Activated CD4-positive, alpha-beta memory T cell treated with anti-CD3 and anti-CD28 coated beads for 36 hours (primary cell): ENCODE measurements around the gene BCAN. TPM values are rescaled to one million over a fixed set of nuclear protein-coding genes. Genes with fewer than 3 reads are reported as not detected.

Source experiments
- CTCF ChIA-PET: fragments of 350-600 bp; sonication (Branson Sonifier 250); formaldehyde crosslinking; loops from one replicate; lab custom pipeline; 2021; ENCODE audit warnings: antibody characterized with exemption, inconsistent platforms; lab: Charles Lee
- POLR2A ChIA-PET: fragments of 350-600 bp; sonication (Branson Sonifier 250); formaldehyde crosslinking; loops from one replicate; lab custom pipeline; 2021; ENCODE audit warnings: antibody characterized with exemption; lab: Charles Lee
- DNase-seq: peaks from one replicate; pipeline ENCODE4 v3.0.0-alpha.2; 2020
- H3K27ac Mint-ChIP-seq: one replicate; pipeline ENCODE4 v1.8.0; 2021; ENCODE audit warnings: mixed read lengths
- H3K27me3 Mint-ChIP-seq: one replicate; pipeline ENCODE4 v1.8.0; 2021; ENCODE audit warnings: mixed read lengths
- H3K36me3 Mint-ChIP-seq: one replicate; pipeline ENCODE4 v1.8.0; 2021; ENCODE audit warnings: mixed read lengths
- H3K4me1 Mint-ChIP-seq: one replicate; pipeline ENCODE4 v1.8.0; 2021; ENCODE audit warnings: low read depth, mixed read lengths
- H3K4me3 Mint-ChIP-seq: one replicate; pipeline ENCODE4 v1.8.0; 2021; ENCODE audit warnings: mild to moderate bottlenecking, mixed read lengths
- H3K9me3 Mint-ChIP-seq: one replicate; pipeline ENCODE4 v1.8.0; 2021; ENCODE audit warnings: mixed read lengths
- intact Hi-C: fragments of 100-400 bp; cut with micrococcal nuclease; formaldehyde crosslinking; loops from one replicate; pipeline ENCODE4 v1.15.1; 2023
- total RNA-seq, 2 experiments: library from RNA; stranded (reverse); gene quantifications; one replicate each; pipeline ENCODE4 v1.2.3, GENCODE V29; 2021

Gene BCAN
- total RNA-seq, 2 experiments from 2014 or later, result not detected

GRCh38 chr1:156664046-156664766 lies 22.3 kb downstream of the BCAN start:
- no peaks in the 10 kb centered on the region for H3K36me3 Mint-ChIP-seq
- intact Hi-C loops, result no loop called here
- ChIA-PET POLR2A (no interaction called here), CTCF (interaction anchor here (0.8 to 1.4 kb wide), 2 partner anchors 12 to 40 kb away, joined by 3 read pairs; no protein-coding TSS in a partner anchor)
- DNase-seq, result no peak
- H3K27ac Mint-ChIP-seq, result no peak overlapping the region
- H3K9me3 Mint-ChIP-seq, result no peaks in the 10 kb centered on the region
- H3K4me3 Mint-ChIP-seq, result no peak overlapping the region
- peaks cover 22% of the 10 kb centered on the region for H3K4me1 Mint-ChIP-seq
- H3K27me3 Mint-ChIP-seq, result no peaks in the 10 kb centered on the region

- CTCF ChIA-PET, result interaction anchor here (0.8 to 1.4 kb wide), 2 partner anchors 12 to 40 kb away, joined by 3 read pairs; no protein-coding TSS in a partner anchor
- no peak overlapping the region for H3K27ac Mint-ChIP-seq
- no peaks in the 10 kb centered on the region for H3K9me3 Mint-ChIP-seq
- intact Hi-C loops, result no loop called here
- POLR2A ChIA-PET, result no interaction called here
- H3K36me3 Mint-ChIP-seq, result no peaks in the 10 kb centered on the region
- no peak overlapping the region for H3K4me3 Mint-ChIP-seq
- peaks cover 16% of the 10 kb centered on the region for H3K4me1 Mint-ChIP-seq
- no peaks in the 10 kb centered on the region for H3K27me3 Mint-ChIP-seq
- DNase-seq, result no peak
Measured at GRCh38 chr1:156664767-156665411, 23.0 kb downstream of the BCAN start.

- H3K36me3 Mint-ChIP-seq, result no peaks in the 10 kb centered on the region
- ChIA-PET POLR2A (no interaction called here), CTCF (interaction anchor here (0.6 to 1.4 kb wide), 2 partner anchors 11 to 34 kb away, joined by 3 to 4 read pairs; no protein-coding TSS in a partner anchor)
- no peak overlapping the region for H3K4me3 Mint-ChIP-seq
- no peaks in the 10 kb centered on the region for H3K27me3 Mint-ChIP-seq
- no peak for DNase-seq
- intact Hi-C loops, result no loop called here
- peaks cover 11% of the 10 kb centered on the region for H3K4me1 Mint-ChIP-seq
- H3K27ac Mint-ChIP-seq, result no peak overlapping the region
- no peaks in the 10 kb centered on the region for H3K9me3 Mint-ChIP-seq
Measured at GRCh38 chr1:156665539-156665938, 23.6 kb downstream of the BCAN start.

GRCh38 chr1:156666862-156667609 lies 25.1 kb downstream of the BCAN start:
- H3K27me3 Mint-ChIP-seq, result peaks cover 5% of the 10 kb centered on the region
- ChIA-PET CTCF (interaction anchor here (0.7 to 1.5 kb wide), 3 partner anchors 40 to 224 kb away, joined by 3 to 4 read pairs (median 3); no protein-coding TSS in a partner anchor), POLR2A (no interaction called here)
- intact Hi-C loops, result no loop called here
- DNase-seq, result no peak
- no peaks in the 10 kb centered on the region for H3K9me3 Mint-ChIP-seq
- H3K4me1 Mint-ChIP-seq, result peaks cover 2% of the 10 kb centered on the region
- no peak overlapping the region for H3K4me3 Mint-ChIP-seq
- H3K36me3 Mint-ChIP-seq, result no peaks in the 10 kb centered on the region
- H3K27ac Mint-ChIP-seq, result no peak overlapping the region

- H3K4me1 Mint-ChIP-seq, result no peaks in the 10 kb centered on the region
- CTCF ChIA-PET, result interaction anchor here (0.7 to 1.5 kb wide), 2 partner anchors 41 to 43 kb away, joined by 3 to 4 read pairs; no protein-coding TSS in a partner anchor
- no peak overlapping the region for H3K4me3 Mint-ChIP-seq
- POLR2A ChIA-PET, result no interaction called here
- intact Hi-C loops, result no loop called here
- DNase-seq, result no peak
- H3K27me3 Mint-ChIP-seq, result peaks cover 9% of the 10 kb centered on the region
- no peaks in the 10 kb centered on the region for H3K36me3 Mint-ChIP-seq
- H3K9me3 Mint-ChIP-seq, result no peaks in the 10 kb centered on the region
- no peak overlapping the region for H3K27ac Mint-ChIP-seq
Measured at GRCh38 chr1:156667610-156667967, 25.7 kb downstream of the BCAN start.

GRCh38 chr1:156667968-156668709 lies 26.2 kb downstream of the BCAN start:
- intact Hi-C loops, result no loop called here
- POLR2A ChIA-PET, result no interaction called here
- no peak overlapping the region for H3K27ac Mint-ChIP-seq
- H3K4me1 Mint-ChIP-seq, result no peaks in the 10 kb centered on the region
- H3K36me3 Mint-ChIP-seq, result no peaks in the 10 kb centered on the region
- no peaks in the 10 kb centered on the region for H3K9me3 Mint-ChIP-seq
- H3K27me3 Mint-ChIP-seq, result peaks cover 9% of the 10 kb centered on the region
- H3K4me3 Mint-ChIP-seq, result no peak overlapping the region
- CTCF ChIA-PET, result interaction anchor here (0.7 to 1.5 kb wide), 2 partner anchors 41 to 44 kb away, joined by 3 to 4 read pairs; no protein-coding TSS in a partner anchor
- DNase-seq, result no peak

GRCh38 chr1:156668801-156669637 lies 27.1 kb downstream of the BCAN start:
- CTCF ChIA-PET, result interaction anchor here (1.0 kb wide), 1 partner anchor 42 kb away, joined by 3 read pairs; no protein-coding TSS in a partner anchor
- Mint-ChIP-seq H3K4me1 (no peaks in the 10 kb centered on the region), H3K9me3 (no peaks in the 10 kb centered on the region), H3K27me3 (peaks cover 9% of the 10 kb centered on the region), H3K4me3 (no peak overlapping the region), H3K36me3 (no peaks in the 10 kb centered on the region), H3K27ac (no peak overlapping the region)
- POLR2A ChIA-PET, result no interaction called here
- DNase-seq, result no peak
- intact Hi-C loops, result no loop called here

GRCh38 chr1:156669794-156670193 lies 27.9 kb downstream of the BCAN start:
- H3K27ac Mint-ChIP-seq, result no peak overlapping the region
- no peaks in the 10 kb centered on the region for H3K9me3 Mint-ChIP-seq
- no peak overlapping the region for H3K4me3 Mint-ChIP-seq
- POLR2A ChIA-PET, result no interaction called here
- intact Hi-C loops, result no loop called here
- no peaks in the 10 kb centered on the region for H3K36me3 Mint-ChIP-seq
- H3K4me1 Mint-ChIP-seq, result no peaks in the 10 kb centered on the region
- peaks cover 13% of the 10 kb centered on the region for H3K27me3 Mint-ChIP-seq
- CTCF ChIA-PET, result interaction anchor here (0.8 to 1.4 kb wide), 3 partner anchors 9 to 43 kb away, joined by 3 to 4 read pairs (median 4); no protein-coding TSS in a partner anchor
- no peak for DNase-seq

- POLR2A ChIA-PET, result no interaction called here
- no peak overlapping the region for H3K27ac Mint-ChIP-seq
- H3K9me3 Mint-ChIP-seq, result no peaks in the 10 kb centered on the region
- intact Hi-C loops, result no loop called here
- CTCF ChIA-PET, result interaction anchor here (0.8 to 1.4 kb wide), 3 partner anchors 9 to 46 kb away, joined by 3 to 4 read pairs (median 4); no protein-coding TSS in a partner anchor
- no peak overlapping the region for H3K4me3 Mint-ChIP-seq
- no peaks in the 10 kb centered on the region for H3K36me3 Mint-ChIP-seq
- H3K4me1 Mint-ChIP-seq, result no peaks in the 10 kb centered on the region
- H3K27me3 Mint-ChIP-seq, result peaks cover 19% of the 10 kb centered on the region
- DNase-seq, result no peak
Measured at GRCh38 chr1:156670359-156670758, 28.4 kb downstream of the BCAN start.

GRCh38 chr1:156670791-156671190 lies 28.9 kb downstream of the BCAN start:
- ChIA-PET CTCF (interaction anchor here (0.8 to 1.4 kb wide), 3 partner anchors 10 to 46 kb away, joined by 3 to 4 read pairs (median 4); no protein-coding TSS in a partner anchor), POLR2A (no interaction called here)
- Mint-ChIP-seq H3K27ac (no peak overlapping the region), H3K9me3 (no peaks in the 10 kb centered on the region), H3K36me3 (no peaks in the 10 kb centered on the region), H3K27me3 (peaks cover 22% of the 10 kb centered on the region), H3K4me3 (no peak overlapping the region), H3K4me1 (no peaks in the 10 kb centered on the region)
- no peak for DNase-seq
- intact Hi-C loops, result no loop called here

GRCh38 chr1:156671804-156672203 lies 29.9 kb downstream of the BCAN start:
- ChIA-PET POLR2A (no interaction called here), CTCF (interaction anchor here (1.3 kb wide), 1 partner anchor 12 kb away, joined by 5 read pairs; no protein-coding TSS in a partner anchor)
- Mint-ChIP-seq H3K9me3 (no peaks in the 10 kb centered on the region), H3K27me3 (peaks cover 26% of the 10 kb centered on the region), H3K4me1 (no peaks in the 10 kb centered on the region), H3K27ac (no peak overlapping the region), H3K36me3 (no peaks in the 10 kb centered on the region), H3K4me3 (no peak overlapping the region)
- intact Hi-C loops, result no loop called here
- no peak for DNase-seq
